Mesothelial cell of epicardium (in vitro differentiated cells): ENCODE results near the gene LCE3B. TPM values are rescaled to one million over a fixed set of nuclear protein-coding genes. Genes with fewer than 3 reads are reported as not detected.

Source experiments
- DNase-seq, 2 experiments: peaks; one replicate each; pipeline ENCODE4 v3.0.0; 2021; ENCODE audit warnings: low spot score in 2 of 2; ENCODE audit not compliant: unreplicated experiment in 2 of 2
- H3K27ac Mint-ChIP-seq: 2 replicates; pipeline ENCODE4 v1.8.0; 2021; ENCODE audit warnings: mixed read lengths
- H3K27me3 Mint-ChIP-seq: 2 replicates; pipeline ENCODE4 v1.8.0; 2021; ENCODE audit warnings: low read depth, mixed read lengths
- H3K36me3 Mint-ChIP-seq: 2 replicates; pipeline ENCODE4 v1.8.0; 2021; ENCODE audit warnings: mixed read lengths
- H3K4me1 Mint-ChIP-seq: 2 replicates; pipeline ENCODE4 v1.8.0; 2021; ENCODE audit warnings: mixed read lengths
- H3K4me3 Mint-ChIP-seq: 2 replicates; pipeline ENCODE4 v1.8.0; 2021; ENCODE audit warnings: mild to moderate bottlenecking, moderate library complexity, mixed read lengths
- H3K9me3 Mint-ChIP-seq: 2 replicates; pipeline ENCODE4 v1.8.0; 2021; ENCODE audit warnings: mixed read lengths
- total RNA-seq: library from RNA; stranded (reverse); gene quantifications from 3 replicates; pipeline ENCODE4 v1.2.1, GENCODE V29; 2021
- TF ChIP-seq, protein P1 (sequence below): fragments of 200-600 bp; sonication (generic); IDR thresholded peaks from one replicate; pipeline ENCODE4 v1.5.0; 2021; ENCODE audit warnings: antibody characterized with exemption; ENCODE audit not compliant: unreplicated experiment

LCE3B gene
- total RNA-seq, 1 donor from 2014 or later, result not detected

DNA sequence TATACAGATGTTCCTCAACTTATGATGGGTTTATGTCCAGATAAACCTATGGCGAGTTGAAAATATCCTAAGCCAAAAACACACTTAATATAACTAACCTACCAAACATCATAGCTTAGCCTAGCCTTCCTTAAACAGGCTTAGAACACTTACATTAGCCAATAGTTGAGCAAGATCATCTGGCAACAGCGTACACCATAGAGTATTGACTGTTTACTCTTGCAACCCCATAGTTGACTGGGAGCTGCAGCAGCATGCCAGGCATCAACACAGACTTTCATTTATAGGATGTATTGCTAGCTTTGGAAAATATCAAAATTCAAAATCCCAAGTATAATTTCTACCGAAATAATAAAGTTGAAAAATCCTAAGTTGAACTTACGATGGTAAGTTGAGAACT is 44.1 kb downstream of the LCE3B start:
- Mint-ChIP-seq H3K4me3 (no peak overlapping the region), H3K36me3 (peaks cover 2% of the 10 kb centered on the region), H3K27me3 (no peaks in the 10 kb centered on the region), H3K27ac (no peak overlapping the region), H3K9me3 (peaks cover 78% of the 10 kb centered on the region), H3K4me1 (no peaks in the 10 kb centered on the region)
- DNase-seq, result no peak
- TF ChIP-seq, protein P1, sequence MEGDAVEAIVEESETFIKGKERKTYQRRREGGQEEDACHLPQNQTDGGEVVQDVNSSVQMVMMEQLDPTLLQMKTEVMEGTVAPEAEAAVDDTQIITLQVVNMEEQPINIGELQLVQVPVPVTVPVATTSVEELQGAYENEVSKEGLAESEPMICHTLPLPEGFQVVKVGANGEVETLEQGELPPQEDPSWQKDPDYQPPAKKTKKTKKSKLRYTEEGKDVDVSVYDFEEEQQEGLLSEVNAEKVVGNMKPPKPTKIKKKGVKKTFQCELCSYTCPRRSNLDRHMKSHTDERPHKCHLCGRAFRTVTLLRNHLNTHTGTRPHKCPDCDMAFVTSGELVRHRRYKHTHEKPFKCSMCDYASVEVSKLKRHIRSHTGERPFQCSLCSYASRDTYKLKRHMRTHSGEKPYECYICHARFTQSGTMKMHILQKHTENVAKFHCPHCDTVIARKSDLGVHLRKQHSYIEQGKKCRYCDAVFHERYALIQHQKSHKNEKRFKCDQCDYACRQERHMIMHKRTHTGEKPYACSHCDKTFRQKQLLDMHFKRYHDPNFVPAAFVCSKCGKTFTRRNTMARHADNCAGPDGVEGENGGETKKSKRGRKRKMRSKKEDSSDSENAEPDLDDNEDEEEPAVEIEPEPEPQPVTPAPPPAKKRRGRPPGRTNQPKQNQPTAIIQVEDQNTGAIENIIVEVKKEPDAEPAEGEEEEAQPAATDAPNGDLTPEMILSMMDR, result no peak

DNA sequence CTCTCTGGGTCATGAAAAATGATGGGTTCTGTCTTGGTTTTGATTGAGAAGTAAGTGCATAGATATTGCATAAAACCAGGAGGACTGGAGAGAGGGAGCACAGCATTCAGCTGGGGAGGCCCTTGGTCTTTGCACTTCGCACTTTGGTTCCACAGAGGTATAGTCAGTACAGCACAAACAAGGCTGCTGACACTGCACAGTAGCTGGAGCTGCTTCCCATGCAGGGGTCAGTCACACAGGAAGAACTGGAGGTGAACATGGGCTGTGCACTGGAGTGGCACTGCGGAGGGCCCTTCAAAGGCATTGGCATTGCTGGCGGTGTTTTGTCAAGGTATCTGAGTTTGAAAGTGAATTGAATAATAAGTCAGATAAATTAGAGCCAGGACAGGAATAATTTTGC is 45.0 kb downstream of the LCE3B start:
- TF ChIP-seq, protein P1, result no peak
- peaks cover 2% of the 10 kb centered on the region for H3K36me3 Mint-ChIP-seq
- no peak for DNase-seq
- H3K27me3 Mint-ChIP-seq, result no peaks in the 10 kb centered on the region
- no peak overlapping the region for H3K4me3 Mint-ChIP-seq
- no peak overlapping the region for H3K27ac Mint-ChIP-seq
- H3K9me3 Mint-ChIP-seq, result peaks cover 76% of the 10 kb centered on the region
- H3K4me1 Mint-ChIP-seq, result no peaks in the 10 kb centered on the region

DNA sequence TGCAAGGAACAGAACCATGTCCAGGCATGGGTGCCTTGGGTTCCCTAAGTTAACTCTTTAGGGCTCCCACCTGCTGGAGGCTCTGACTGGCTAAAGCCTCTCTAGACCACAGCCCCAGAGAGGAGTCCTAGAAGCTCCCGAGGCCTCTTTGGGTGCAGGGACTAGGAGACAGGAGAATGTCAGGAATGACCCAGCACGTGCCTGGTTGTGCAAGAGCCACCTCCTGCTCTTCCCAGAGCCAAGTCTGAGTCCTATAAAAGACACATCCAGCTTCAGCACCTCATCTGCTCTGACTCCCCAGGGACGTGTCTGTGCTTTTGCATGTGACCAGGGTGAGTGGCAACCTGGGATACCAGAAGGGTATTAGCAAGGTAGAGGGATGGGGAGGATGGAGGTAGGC is 49.5 kb downstream of the LCE3B start, which contains the start of gene LCE2D:
TSS of gene LCE2D (plus strand) at position 283 of the 400 bp plus-strand sequence. CDS start 726 bp downstream, outside the sequence.
- peaks cover 73% of the 10 kb centered on the region for H3K9me3 Mint-ChIP-seq
- peaks cover 2% of the 10 kb centered on the region for H3K36me3 Mint-ChIP-seq
- DNase-seq, result no peak
- no peak within 1 kb of the TSS for H3K4me3 Mint-ChIP-seq
- H3K4me1 Mint-ChIP-seq, result no peaks in the 10 kb centered on the region
- no peaks in the 10 kb centered on the region for H3K27me3 Mint-ChIP-seq
- H3K27ac Mint-ChIP-seq, result no peak within 1 kb of the TSS
- TF ChIP-seq, protein P1, result no peak

Other genes with a start within 250 kb of the LCE3B start
- not detected in 3 replicates for gene CRNN, start 199.5 kb upstream of the LCE3B start, total RNA-seq
- gene LCE5A, start 103.0 kb upstream of the LCE3B start, total RNA-seq, result not detected in 3 replicates
- gene CRCT1, start 99.3 kb upstream of the LCE3B start, total RNA-seq, result not detected in 3 replicates
- not detected in 3 replicates for gene LCE3E, start 47.0 kb upstream of the LCE3B start, total RNA-seq
- not detected in 3 replicates for gene LCE3D, start 33.3 kb upstream of the LCE3B start, total RNA-seq
- not detected in 3 replicates for gene LCE3C, start 13.6 kb upstream of the LCE3B start, total RNA-seq
- gene LCE3A, start 9.3 kb downstream of the LCE3B start, total RNA-seq, result not detected in 3 replicates
- gene LCE2D, start 49.6 kb downstream of the LCE3B start, total RNA-seq, result not detected in 3 replicates
- gene LCE2C, start 61.5 kb downstream of the LCE3B start, total RNA-seq, result not detected in 3 replicates
- gene LCE2B, start 72.3 kb downstream of the LCE3B start, total RNA-seq, result not detected in 3 replicates
- gene LCE2A, start 84.5 kb downstream of the LCE3B start, total RNA-seq, result not detected in 3 replicates
- gene LCE4A, start 94.3 kb downstream of the LCE3B start, total RNA-seq, result not detected in 3 replicates
- not detected in 3 replicates for gene KPRP, start 144.2 kb downstream of the LCE3B start, total RNA-seq
- gene LCE1F, start 161.3 kb downstream of the LCE3B start, total RNA-seq, result not detected in 3 replicates
- not detected in 3 replicates for gene LCE1E, start 172.4 kb downstream of the LCE3B start, total RNA-seq
- not detected in 3 replicates for gene LCE1D, start 182.9 kb downstream of the LCE3B start, total RNA-seq
- not detected in 3 replicates for gene LCE1C, start 192.8 kb downstream of the LCE3B start, total RNA-seq
- not detected in 3 replicates for gene LCE1B, start 198.2 kb downstream of the LCE3B start, total RNA-seq
- gene LCE1A, start 213.7 kb downstream of the LCE3B start, total RNA-seq, result not detected in 3 replicates
- gene LCE6A, start 229.0 kb downstream of the LCE3B start, total RNA-seq, result not detected in 3 replicates
- gene LCE7A, start 246.2 kb downstream of the LCE3B start, total RNA-seq, result not detected in 3 replicates